GM12873 (cell line): ENCODE measurements around the gene SCLY.

ENCODE experiments used
- TF ChIP-seq, protein P1 (sequence below): IDR thresholded peaks from 2 replicates; pipeline ENCODE4 v1.5.1; 2012; ENCODE audit warnings: low read depth, mild to moderate bottlenecking, moderate library complexity, low read length, control low read depth; ENCODE audit not compliant: insufficient read depth; ENCODE audit errors: missing control alignments

SCLY gene

DNA sequence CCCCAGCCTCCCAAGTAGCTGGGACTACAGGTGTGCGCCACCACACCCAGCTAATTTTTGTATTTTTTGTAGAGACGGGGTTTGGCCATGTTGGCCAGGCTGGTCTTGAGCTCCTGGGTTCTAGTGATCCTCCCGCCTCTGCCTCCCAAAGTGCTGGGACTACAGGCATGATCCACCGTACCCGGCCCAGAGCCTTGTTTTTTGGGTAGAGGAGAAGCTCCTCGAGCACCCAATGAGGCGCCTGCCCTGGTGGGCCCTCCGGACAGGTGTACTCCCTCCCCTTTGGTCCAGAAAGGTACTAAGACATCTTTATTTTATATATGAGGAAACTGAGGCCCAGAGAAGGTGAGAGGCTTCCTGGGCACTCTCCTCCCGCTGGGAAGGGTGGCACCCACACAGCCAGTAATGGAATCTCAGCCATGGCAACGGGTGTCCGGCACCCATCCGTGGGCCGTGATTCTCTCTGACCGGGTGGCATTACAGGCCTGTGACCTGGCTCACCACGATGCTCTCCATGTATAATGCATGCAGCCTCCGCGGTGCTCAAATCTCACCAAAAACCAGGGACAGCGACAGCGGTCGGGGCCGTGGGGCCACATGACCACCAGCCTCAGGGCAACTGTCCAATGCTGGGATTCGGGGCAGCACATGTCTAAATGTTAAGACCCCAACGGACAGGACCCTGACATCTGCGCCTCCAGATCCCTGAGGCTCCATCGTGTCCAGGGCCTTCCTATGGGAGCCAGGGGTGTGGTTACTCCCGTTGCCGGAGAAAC, 60.9 kb downstream of the SCLY start:
- TF ChIP-seq, protein P1, sequence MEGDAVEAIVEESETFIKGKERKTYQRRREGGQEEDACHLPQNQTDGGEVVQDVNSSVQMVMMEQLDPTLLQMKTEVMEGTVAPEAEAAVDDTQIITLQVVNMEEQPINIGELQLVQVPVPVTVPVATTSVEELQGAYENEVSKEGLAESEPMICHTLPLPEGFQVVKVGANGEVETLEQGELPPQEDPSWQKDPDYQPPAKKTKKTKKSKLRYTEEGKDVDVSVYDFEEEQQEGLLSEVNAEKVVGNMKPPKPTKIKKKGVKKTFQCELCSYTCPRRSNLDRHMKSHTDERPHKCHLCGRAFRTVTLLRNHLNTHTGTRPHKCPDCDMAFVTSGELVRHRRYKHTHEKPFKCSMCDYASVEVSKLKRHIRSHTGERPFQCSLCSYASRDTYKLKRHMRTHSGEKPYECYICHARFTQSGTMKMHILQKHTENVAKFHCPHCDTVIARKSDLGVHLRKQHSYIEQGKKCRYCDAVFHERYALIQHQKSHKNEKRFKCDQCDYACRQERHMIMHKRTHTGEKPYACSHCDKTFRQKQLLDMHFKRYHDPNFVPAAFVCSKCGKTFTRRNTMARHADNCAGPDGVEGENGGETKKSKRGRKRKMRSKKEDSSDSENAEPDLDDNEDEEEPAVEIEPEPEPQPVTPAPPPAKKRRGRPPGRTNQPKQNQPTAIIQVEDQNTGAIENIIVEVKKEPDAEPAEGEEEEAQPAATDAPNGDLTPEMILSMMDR, result no peak

DNA sequence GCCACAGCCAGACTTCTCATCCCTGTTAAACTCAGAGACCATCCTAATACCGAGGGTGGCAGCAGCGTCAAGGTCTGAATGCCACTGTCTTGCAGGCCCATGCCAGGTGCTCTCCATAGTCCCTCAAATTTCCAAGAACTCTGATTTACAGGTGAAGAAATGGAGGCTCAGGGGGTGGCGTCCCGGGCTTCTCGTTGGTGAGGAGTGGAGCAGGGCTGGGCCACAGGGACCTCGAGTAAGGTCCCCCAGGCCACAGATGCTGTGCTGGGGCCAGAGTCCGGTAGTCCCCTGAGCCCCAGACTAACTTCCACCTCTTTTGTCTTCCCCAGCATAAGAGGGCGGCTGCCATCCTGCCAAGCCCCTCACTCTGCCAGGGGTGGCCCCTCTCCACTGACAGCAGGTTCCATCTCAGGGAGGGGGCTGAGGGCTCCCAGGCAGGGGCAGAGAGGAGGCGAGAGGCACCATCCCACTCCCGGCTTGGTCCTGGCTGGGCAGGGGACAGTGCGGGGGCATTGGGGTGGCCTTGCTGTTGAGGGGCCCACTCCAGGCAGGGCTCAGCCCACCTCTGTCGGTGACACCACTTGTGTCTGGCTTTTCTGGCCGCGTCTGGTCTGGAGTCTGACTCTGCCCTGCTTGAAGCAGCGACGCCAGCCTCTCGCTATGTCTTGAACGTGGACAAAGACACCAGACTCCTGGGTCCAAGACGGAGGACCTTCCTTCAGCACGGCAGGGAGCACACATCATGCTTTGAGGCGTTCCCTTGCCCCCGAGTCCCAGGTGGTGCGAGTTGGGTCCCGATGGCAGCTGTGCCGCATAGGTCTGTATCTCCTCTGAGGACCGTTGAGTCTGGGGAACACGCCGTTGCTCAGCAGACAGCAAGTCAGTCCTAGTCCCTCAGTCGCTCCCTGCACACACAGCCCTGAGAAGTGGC, 61.8 kb downstream of the SCLY start:
- TF ChIP-seq, protein P1, result no peak

DNA sequence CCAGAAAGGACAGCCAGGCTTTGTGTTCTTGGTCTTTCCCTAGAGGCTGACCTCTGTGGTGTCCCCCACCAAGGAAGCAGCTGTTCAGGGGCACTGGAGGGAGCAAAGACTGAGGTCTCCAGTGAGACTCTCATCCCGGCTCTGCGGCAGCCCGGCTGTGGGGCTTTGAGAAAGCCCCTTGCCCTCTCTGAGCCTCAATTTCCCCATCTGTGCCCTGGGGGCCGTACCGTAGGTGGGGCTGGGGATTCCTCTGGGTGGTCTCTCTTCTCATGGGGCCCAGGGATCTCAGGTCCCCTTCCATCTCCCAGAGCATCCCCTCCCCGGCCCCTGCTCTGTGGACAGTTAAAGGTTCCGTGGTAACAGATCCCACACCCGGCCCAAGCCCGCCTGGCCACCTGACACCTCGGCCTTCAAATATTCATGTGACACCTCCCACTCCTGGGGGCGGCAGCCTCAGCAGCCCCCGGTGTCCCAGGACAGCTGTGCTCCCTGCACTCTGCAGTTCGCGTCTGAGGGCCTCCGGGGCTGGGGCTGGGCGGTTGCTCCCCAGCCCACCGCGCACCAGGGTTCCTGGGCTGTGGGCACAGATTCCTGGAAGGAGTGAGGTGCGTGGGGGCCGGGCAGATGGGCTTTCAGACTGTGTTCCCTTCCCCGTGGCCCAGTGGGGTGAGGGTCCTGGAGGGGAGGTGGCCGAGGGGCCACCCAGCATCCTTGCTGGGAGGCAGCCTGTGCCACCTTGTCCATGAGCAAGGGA, 62.6 kb downstream of the SCLY start:
- TF ChIP-seq, protein P1, result no peak

DNA sequence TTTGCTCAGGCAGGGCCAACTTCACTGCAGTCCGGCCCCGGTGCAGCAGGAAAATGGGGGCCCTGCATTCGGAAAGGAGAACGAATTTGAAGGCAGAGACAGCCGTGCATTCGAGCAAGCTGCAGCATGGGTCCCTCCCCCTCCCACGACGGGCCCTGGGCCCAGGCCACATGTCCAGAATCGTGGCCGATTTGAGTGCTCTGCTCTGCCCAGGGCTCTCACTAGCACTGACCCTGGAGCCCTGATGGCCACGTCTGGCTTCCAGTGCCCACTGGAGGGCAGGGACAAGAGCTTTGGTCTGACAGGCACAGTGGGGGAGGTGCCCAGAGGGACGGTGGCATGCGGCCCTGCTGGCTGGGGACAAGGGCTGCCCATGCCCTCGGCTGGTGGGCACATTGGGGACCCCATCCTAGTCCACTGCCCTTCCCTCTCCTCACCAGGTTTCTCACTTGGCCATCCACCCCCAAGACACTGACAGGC, 63.2 kb downstream of the SCLY start:
- TF ChIP-seq, protein P1, result no peak

DNA sequence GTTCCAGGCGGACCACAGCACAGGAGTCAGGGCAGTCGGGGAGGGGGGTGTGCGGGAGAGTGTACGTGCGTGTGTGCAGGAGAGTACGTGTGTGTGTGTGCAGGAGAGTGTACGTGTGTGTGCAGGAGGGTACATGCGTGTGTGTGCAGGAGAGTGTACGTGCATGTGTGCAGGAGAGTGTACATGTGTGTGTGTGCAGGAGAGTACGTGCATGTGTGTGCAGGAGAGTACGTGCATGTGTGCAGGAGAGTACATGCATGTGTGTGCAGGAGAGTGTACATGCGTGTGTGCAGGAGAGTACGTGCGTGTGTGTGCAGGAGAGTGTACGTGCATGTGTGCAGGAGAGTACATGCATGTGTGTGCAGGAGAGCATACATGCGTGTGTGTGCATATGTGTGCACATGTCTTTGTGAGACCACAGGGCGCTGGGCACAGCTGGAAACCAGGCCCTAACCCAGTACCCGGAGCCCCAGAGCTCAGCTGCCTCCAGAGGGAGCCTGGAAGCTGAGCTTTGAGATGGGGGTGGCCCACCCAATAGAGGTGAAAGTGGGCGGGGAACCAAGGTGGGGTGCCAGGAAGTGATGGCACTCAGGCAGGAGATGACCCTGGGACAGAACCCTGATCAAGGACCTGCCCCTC, 63.8 kb downstream of the SCLY start:
- TF ChIP-seq, protein P1, result no peak

DNA sequence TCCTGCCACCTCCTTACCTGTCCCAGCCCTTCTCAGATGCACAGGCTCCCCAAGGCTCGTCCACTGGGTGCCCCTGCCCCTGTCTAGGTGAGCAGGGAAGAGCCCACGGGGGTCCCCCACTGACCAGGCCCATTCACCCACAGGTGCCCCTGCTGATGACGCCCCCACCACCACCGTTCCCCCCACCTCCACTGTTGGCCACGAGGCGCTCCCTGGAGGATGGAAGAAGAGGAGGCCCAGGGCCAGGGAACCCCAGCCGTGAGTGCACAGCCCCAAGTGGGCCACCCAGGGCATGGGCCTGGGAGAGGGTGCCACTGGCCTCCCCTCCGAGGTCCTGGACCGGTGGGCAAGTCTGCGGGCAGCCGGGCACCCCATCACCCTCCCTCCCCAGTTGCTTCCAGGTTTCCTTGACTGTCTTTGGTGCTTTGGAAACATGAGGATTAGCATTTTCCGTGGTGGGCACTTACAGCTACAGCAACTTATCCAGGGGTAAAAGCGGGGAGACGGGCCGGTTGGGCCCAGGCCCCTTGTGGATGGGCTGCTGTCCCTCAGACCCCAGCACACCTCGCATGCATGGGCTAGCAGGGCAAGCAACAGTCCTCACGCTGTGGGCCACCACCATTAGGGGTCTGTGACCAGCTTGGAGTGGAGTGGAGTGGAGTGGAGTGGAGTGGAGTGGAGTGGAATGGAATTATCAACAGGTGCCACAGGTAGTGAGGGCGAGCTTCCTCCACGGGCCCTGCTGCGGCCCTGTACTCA, 64.5 kb downstream of the SCLY start:
- TF ChIP-seq, protein P1, result no peak
